GM21528 (cell line): ENCODE data around the gene ASAP2.

Experiments
- ATAC-seq: cut with Tn5 transposase; IDR thresholded peaks from one replicate; pipeline ENCODE4 v1.9.1; 2021; ENCODE audit warnings: mild to moderate bottlenecking, moderate library complexity; ENCODE audit not compliant: unreplicated experiment, low FRiP score

ASAP2 gene

DNA sequence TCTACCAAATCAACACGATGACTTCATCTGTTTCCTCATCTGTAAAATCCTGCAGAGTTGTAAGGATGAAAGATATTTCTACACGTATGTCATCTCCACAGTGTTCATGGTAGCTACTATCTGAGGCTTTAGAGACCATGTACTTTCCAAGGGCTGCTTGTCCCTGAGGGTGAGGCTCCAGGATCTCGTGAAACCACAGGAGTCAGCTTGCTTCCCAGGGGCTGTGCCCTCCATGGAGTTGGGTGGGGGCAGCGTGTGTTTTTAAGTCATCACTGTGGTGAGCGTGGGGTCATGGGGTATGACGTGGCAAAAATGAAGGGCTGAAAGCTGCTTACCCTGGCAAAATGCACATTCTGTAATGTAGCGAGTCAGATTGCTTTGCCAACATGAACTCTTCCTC is 81.6 kb downstream of the ASAP2 start:
- ATAC-seq = no peak

DNA sequence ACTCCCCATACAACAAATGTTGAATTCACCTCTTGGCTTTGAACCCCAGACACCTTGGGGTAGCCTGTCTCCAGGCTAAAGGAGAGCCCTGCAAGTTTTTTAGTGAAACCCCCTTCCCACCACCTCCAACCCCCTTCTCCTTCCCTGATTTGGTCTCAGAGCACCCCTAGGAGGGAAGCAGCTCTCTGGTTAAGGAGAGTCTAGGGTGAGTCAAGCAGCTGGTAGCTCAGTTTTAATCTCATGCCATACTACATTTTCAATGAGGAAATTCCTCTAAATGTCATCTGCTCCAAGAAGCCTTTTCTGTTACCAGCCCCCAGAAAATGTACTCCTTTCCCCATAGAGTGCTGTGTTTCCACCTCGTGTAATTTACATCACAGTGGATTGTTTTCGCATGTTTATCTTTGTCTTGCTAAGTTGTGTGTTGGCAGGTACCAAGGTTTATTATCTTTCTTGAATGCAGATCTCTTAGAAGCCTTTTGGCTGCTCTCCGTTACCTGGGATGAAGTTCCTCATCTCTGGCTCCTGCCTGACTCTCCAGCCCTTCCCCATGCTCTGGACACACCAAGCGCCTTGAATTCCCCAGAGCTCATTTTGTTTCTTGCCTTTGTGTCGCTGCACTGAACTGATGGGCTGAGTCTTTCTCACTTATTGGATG is 82.2 kb downstream of the ASAP2 start:
- no peak for ATAC-seq

DNA sequence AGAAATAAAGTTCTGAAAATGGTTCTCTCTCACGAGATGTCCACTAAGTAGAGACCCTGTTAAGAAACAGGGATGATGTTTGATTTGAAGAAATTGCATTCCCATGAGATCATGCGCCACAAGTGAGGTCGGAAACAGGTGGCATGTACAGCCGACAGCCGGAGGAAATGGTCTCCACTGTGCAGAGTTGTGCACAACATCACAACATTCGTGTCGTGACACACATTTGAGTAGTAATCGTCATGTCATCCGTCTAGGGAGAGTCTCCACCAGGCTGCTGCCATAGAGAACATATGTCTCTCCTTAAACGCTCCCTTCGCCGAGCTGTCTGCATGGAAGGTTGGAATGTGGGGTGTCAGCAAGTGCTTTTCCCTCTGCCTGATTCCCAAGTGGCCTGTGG is 84.7 kb downstream of the ASAP2 start:
- ATAC-seq = no peak

DNA sequence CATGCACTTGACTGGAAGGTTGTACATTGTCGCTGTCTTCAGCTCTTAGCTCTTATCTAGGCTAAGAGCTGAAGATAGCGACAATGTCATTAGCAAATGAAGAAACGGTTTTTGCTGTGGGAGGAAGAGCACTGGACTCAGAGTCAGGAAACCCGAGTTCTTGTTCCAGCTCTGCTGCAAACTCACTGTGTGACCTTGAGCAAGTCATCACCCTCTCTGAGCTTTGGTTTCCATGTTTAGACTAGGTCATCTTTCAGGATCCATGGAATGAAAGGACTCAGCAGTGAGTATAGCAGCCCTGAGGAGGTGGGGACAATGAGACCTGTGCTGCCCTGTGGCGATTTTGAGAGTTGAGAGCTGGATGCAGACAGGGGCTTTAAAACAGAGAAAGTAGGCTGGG is 85.3 kb downstream of the ASAP2 start:
- no peak for ATAC-seq

DNA sequence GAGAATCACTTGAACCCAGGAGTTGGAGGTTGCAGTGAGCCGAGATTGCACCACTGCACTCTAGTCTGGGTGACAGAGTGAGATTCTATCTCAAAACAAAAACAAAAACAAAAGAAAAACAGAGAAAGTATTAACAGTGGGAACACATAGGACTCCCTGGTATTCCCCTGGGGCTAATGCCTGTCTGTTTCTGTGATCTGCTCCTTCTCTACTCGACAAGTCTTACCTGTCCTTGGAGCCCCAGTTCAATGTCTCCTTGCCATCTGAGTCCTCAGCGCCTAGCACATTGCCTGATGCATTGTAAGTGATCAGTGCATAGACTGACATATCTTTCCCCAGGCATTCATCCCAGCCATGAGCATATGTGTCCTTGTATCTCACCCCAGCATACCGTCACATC is 85.8 kb downstream of the ASAP2 start:
- no peak for ATAC-seq

DNA sequence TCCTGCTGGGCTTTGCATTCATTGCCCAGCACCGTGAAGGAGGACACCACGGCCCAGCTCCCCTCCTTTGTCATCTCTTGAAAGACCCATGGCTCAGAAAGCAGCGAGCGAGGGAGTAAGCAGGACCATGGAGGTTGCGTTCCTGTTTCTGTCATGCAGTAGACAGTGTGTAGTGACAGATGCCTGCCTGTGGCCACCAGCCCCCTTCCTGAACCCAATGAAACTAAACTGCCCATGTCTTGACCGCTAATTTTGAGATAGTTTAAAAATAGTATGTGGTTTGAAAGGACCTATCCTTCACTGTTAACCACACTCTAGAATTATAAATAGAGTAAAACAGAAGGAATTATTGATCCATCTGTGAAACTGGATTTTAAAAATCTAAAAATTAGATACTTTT is 88.2 kb downstream of the ASAP2 start:
- no peak for ATAC-seq

DNA sequence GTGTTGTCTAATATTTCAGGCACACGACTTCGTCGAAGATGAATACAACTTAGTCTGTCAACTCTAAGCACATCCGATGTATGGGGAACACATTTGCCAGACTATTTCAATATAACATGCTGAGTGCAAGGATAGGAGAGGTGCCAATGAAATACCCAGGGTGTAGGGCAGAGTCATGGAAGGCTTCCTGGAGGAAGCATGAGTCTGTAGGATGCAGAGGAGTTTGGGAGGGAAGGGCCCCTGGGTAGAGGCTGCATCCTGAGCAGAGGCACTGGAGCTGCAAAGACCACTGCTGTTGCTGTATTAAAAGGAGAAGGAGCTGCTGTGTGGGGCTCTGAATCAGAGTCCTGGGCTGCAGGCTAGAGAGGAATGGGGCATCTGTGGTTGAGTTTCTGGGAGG is 89.9 kb downstream of the ASAP2 start:
- no peak for ATAC-seq

DNA sequence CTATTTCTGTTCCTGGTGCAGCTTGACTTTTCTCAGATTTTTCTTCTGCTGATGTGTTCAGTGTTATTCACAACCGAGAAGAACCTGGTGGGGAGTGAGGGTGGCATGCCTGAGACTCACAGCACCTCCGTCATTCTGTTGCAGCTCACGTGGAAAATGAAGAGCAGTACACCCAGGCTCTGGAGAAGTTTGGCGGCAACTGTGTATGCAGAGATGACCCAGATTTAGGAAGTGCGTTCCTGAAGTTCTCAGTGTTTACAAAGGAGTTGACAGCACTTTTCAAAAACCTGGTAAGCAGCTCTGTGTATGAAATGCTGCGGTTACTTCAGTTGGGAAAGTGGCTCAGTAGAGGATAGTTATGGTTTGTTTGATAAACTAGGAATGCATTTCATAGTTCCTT is 90.5 kb downstream of the ASAP2 start:
- ATAC-seq = no peak

DNA sequence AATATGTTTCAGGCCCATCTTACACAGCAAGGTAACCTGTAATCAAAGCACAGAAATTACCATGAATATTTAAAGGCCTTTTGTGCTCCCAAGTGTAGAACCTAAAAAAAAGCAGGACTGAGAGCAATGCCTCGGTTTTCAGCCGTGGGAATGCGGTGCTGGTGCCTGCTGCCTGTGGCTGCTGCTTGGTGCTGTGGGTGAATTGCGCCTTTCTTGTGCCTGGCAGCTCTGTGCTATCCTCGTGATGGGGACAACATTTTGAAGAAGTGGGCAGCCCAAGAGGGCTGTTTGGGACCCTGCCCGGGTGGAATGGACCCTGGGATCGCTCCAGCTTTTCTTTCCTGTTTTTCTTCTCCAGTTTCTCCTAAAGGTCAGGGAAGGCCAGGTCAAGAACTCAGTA is 91.2 kb downstream of the ASAP2 start:
- ATAC-seq = no peak

DNA sequence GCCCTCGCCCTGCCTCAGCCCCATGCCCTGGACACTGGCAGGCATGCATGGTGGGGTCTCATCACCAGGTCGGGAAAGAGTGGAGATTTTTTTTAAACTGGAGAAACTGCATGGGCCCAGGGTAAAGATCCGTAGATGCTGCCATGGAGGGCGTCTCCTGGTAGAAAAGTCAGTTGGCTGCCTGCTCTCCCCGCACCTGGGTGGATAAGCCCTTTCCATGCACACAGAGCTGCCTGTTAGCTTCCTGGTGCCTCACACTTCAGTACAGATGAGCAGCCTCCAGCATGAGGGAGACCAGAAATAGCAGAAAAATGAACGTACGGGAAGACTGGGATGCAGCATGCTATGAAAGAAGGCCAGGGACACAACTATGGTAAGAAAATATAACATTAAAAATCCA is 92.0 kb downstream of the ASAP2 start:
- ATAC-seq = no peak

DNA sequence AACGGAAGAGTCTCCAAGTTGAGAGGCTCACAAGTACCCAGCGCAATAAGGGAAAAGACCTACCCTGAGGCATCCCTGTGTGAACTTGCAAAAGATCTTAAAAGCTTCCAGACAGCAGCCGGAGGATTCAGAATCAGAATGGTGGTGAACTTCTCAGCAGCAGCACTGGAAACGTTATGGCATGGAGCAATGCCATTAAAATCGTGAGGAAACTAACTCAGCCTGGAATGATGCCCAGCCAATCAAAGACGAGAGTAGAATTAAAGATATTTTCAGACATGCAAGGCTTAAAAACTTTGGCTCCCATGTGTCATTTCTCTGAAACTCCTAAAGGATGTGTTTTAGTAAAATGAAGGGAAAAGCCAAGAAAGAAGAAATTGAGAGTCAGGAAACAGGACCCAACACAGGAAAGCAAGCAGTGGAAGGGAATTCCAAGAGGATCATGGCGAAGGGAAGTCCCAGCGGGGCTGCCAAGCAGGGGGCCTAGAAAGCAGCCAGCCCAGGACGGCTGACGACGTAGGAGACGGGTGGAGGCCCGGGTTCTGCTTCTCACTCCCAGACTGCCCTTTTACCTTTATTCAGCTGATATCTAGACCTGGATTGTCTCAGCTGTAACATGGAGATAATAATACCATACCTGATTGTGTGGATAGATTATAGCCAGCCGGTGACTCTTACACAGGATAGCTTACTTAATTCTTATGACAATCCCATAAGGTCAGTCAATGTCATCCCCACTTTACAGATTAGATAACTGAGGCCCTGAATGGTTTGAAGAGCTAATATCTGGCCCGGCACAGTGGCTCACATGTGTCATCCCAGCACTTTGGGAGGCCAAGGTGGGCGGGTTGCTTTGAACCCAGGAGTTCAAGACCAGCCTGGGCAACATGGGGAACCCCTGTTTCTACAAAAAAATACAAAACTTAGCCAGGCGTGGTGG is 92.8 kb downstream of the ASAP2 start:
- ATAC-seq = no peak

DNA sequence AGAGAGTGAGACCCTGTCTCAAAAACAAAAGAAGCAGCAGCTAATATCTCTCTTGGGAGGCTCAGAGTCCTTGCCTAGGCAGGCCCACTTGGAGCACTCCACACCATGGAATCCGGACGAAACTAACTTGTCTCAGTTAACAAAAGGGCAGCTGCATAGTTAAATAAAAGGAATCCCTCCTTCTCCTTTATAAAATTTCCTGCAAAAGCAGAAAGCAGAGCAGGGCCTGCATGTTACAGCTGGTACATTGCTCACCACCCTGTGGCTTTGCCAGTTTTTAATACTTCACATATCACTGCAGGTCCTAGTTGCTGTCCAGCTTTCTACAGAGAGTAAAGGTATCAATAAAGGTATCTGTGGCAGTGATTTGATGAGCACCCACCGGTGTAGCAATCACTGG is 93.6 kb downstream of the ASAP2 start:
- no peak for ATAC-seq

DNA sequence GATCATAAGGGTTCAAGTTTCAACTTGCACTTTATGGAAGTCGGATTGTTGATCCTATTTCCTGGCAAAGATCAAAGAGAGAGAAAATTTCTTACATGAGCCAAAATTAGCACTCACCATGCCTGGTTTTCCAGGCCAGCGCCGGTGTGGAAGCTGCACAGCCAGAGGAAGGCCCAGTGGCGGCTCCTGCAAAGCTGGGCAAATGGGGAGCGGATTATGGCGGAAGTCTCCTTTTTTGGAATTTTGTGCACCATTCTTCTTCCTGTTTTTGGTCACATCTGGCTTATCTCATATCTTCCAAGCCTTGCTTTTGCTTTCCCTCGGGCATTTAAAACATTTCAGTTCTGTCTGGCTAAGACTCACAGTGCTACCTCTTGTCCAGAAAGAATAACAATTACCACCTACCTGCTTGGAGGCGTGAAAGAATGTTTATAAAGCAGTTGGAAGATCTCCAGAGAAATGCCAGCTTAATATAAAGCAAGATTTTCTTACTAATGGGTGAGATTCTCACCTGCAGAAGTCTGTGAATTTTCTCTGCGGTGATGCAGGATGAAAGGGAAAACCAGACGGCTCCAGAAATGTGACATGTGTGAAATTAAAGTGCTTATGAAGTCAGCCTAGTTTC is 94.3 kb downstream of the ASAP2 start:
- ATAC-seq = no peak

DNA sequence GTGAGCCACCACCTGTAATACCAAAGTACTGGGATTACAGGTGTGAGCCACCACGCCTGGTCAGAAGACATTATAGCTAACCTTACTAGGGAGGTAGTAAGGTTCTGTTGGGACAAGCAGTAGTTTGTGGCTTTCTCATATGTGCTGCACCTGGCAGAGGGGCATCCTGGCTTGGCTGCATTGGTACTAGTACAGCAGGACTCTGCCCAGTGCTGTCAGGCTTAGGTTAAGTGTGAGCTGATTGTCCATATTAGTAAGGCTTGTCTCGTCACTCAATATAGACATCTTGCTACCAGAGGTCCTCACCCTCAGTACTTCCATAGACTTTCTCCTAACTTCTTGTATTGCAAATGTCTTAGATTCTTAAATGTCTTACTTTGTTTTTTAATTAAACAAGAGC is 96.1 kb downstream of the ASAP2 start:
- ATAC-seq = no peak

DNA sequence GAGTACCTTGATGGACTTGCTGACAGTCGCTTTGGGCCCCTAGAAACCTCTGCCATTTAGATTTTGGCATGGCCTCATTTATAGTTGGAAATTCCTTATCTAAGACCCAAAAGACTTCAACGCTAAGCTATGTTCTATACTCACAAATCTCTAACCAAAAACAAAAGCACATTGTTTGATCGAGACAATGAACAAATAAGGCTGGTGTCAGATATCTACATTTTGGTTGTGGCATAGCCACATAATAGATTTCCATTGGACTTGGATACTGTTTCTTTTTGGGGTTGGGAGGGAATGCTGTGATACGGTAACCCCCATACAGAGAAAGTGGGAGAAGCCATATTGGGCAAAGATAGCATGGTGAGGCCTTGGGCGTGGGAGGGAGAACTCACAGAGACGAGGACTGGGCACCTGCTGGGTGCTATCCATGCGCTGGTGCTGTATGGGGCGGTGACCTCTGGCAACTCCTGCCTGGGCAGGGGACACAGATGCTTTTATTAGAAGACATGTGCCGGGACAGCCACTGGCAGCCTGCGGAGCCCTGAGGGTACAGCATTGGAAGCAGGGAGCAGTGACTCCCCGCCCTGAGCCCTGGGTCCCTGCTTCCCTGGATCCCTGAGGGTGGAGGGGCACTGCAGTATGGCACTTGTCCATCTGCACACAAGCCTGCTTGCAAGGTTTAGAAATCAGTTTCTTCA is 97.1 kb downstream of the ASAP2 start:
- ATAC-seq = no peak

DNA sequence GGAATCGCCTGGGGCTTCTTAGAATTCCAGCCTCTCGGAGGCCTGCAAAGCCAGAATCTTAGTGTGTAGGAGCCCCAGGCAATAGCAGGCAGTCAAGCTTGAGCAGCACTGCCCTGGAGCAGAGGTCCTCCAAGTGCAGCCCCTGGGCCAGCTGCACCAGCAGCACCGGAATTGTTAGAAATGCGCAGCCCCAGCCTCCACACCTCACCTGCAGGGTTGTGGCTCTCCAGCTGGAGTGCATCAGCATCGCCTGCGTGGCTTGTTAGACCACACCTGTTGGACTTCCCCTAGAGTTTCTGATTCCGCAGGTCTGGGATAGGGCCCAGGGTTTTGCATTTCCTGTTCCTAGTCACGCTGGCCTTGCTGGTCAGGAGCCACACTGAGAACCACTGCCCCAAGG is 100.3 kb downstream of the ASAP2 start:
- ATAC-seq = no peak

DNA sequence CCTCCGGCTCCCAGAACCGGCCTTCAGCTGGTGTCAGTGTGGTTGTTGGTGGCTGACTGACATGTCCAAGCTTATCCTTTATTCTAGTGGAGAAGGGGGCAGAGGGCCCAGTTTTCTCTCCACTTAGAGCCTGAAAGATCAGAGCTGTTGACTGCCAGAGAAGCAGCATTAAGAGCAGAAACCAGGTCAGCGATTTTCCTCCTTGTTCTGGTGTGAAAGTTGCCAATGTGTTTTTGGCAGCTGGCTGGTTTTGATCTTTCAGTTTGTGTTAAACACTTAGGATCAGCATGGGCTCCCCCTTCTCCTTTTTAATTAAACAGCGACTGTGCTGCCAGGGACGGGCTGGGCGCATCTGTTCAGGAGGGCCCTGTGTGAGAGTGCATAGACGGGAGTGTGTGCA is 100.9 kb downstream of the ASAP2 start:
- no peak for ATAC-seq

DNA sequence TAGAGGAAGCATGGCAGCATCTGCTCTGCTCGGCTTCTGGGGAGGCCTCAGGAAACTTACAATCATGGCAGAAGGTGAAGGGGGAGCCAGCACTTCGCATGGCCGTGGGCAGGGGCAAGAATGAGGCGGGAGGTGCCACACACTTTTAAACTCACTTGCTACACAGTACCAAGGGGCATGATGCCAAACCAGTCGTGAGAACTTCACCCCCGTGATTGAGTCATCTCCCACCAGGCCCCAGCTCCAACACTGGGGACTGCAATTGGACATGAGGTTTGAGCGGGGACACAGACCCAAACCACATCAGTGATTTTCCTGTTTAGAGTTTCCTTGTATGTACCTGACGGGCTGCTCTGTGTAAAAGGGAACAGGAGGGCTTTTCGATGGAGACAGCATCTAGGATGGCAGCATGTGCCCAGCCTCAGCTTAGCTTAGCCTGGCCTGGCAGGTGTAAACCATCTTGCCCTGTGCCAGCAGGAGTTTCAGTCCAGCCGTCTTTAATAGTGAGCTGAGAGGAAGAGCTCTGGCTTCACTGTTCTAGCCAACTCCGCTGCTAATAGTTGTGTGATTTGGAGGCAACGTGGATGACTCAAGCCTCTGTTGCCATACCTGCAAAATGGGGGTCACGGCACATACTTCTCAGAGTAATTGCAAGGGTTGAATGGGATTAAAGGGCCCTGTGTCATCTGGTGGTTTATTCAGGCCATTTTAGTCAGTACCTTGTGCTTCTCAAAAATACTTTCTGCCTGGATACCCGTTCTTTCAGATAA is 101.8 kb downstream of the ASAP2 start:
- no peak for ATAC-seq

DNA sequence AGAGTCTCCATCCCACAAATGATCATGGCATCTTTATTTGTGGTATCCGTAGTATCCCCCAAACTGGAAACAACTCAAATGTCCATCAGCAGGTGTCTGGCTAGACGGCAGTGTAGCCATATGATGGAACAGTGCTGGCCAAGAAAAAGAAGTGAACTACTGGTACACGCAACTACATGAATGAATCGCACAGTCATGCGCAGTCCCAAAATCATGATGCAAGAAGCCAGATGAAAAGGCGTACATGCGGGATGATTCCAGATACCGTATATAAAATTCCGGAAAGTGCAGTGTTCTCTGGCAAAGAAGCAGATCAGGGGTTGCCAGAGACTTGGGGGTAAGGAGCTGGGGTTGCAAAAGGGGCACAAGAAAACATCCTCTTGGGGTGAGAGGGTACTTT is 102.5 kb downstream of the ASAP2 start:
- ATAC-seq = no peak

DNA sequence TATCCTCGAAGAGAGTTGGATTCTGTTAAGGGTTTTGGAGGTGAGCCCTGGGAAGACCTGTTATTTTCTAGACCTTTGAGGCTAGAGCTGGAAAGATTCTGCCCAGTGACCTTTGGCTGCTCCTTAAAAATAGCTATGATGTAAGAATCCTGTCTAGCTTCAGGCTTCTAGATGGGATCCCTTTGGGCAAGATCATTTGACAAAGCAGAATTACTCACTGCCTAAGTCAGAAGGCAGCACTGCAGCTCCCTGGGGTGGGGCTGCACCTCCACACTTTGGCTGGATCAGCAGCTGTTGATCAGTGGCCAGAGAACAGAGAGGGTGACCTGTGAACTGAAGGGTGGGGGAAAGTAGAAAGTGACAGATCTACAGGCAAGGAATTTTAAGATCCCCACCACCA is 103.8 kb downstream of the ASAP2 start:
- no peak for ATAC-seq
